ENCODE measurements around the gene COG2.
"Not testable (repeated sequence)": the region's sequence is repeated elsewhere in the genome, so short reads cannot be mapped to it uniquely, and the experiment has no call there.

COG2 gene

GRCh38 chr1:230680300-230681025, 38.2 kb downstream of the COG2 start:
- no peak for DNase-seq

GRCh38 chr1:230681599-230681998, 39.3 kb downstream of the COG2 start:
- DNase-seq: no peak

DNA sequence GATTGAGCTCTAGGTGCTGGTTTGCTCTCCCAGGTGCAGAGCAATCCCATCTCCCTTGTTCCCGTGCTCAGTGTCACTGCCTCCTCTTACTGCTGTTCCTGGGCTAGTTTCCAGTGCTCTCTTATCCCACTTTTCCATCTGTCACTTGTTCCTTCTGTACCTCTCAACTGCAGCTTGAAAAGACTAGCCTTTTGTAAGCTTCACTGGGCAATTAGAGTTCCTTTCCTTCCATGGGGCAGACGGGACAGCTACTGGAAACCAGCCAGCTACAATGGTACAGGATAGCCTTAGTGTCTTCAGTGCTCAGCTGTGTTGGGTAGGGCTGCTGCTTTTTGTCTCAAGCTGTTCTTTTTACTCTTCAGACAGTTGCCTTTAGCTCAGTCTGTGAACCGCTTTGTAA, 40.0 kb downstream of the COG2 start:
- DNase-seq: no peak

DNA sequence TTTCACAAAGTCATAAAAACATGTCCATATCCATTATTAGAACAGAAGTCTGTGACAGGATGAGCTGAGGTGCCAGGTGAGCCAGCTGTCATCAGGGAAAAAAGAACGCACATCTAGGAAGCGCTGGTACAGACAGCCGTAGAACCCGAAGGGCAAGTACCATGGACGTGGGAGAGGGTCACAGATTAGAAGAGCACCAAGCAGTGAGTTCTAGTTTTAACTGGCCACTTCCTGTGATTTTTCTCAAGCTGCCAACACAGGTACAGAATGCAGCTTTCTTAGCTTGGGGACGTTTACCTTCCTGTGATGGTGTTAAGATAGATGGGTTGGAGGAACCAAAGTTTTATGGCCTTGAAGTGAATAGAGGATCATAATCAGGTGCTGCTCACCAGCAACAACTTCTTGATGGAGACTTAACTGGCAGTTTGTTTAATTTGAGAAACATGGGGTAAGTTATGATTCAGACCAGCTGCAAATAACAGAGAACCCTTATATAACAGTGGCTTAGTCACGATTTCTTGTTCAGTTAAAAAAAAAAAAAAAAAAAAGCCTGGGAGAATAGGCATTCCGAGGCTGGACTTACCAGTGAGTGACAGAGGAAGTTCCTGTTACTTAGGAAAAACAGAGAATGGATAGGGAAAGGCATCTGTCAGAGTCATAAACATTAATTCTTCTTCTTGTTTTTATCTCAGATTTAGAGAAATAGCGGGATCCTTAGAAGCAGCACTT, 40.8 kb downstream of the COG2 start:
- no peak for DNase-seq

- DNase-seq: no peak
These were observed 41.9 kb downstream of the COG2 start for GRCh38 chr1:230684146-230684545.

DNA sequence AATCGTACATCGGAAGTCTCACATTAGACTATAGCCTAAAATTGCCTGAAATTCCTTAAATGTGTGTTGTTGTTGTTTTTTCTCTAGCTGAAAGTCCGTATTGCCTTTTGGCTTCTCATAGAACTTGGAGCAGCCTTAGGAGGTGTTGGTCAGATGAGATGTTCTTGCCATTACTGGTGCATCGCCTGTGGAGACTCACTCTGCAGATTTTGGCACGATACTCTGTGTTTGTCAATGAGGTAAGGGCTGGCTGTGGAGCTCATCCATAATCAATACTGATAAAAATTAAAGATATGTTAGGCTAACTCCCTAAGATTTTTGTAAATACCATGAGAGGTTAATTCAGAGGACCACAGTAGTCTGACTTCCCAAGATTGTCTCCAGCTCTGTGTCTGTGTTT, 42.7 kb downstream of the COG2 start:
- no peak for DNase-seq

- DNase-seq: no peak
These were observed 44.5 kb downstream of the COG2 start for GRCh38 chr1:230686747-230687146.

- no peak for DNase-seq
These were observed 47.8 kb downstream of the COG2 start for GRCh38 chr1:230690101-230690500.

DNA sequence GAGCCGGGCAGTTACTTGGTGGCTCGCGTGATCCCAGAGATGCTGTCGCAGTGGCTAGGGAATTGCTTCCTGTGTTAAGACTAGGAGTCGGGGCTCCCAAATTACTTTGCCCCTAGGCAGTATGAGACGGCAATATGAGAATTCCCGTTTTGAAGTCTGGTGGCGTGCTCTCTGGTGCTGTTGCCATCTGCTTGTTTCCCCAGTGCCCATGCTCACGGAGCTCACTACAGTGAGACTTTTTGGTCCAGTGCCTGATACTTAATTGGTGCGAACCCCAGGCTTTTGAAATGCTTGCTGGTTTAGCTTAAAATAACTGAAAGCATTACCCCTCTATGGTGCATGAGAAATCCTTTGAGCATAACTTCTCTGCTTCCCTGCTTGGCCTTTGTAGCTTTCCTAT, 49.3 kb downstream of the COG2 start:
- no peak for DNase-seq

- DNase-seq: no peak
These were observed 50.9 kb downstream of the COG2 start for GRCh38 chr1:230693221-230693620.

- no peak for DNase-seq
These were observed 51.5 kb downstream of the COG2 start for GRCh38 chr1:230693777-230694176.

DNA sequence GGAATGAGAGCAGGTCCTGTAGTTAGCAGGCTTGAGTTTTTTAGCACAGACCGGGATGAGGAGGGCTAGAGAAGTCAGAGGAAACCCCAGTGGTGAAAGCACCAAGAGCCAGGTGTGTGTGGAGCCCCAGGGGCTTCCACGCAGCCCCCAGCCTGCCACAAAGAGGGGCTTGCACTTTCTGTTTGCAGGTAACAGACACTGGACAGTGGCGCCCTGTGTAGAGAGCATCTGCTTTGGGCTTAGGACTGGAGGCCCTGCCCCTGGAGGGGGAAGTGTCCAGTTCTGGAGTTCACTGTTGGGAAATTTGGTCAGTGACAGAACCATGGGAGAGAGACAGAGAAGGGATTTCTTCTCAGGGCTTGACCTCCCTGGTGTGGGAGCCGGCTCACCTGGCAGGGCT, 52.2 kb downstream of the COG2 start:
- no peak for DNase-seq

DNA sequence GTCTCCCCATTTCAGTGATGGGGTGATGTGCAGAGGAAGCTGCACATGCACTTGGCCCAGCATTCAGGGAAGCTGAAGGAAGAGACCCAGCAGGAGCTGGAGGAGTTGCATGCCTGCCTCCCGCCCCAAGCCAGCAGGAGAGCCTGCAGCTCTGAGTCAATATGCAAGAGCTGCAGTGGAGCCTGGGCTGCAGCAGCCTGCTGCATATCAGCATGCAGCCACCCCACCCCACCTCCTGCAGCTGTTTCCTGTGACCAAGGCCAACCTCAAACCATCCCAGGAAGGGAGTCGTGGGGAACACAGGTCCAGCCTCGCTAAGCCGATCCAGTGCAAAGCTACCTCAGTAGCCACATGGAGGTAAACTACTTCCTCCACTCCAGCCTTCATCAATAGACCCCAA, 52.7 kb downstream of the COG2 start:
- DNase-seq: no peak

DNA sequence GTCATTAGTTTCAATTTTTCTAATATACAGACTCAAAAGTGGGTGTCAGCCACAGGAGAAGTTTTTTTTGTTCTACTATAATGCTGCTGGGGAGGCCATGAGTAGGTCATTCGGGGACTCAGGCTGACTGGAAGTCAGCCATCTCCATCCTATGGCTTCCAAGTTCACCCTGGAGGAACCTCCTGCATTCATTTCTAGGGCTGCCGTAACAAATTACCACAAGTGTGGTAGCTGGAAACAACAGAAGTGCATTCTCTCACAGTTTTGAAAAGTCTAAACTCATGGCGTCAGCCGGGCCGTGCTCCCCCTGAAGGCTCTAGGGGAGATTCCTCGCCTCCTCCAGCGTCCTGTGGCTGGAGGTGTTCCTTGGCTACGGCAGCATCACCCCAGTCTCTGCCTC, 53.9 kb downstream of the COG2 start:
- DNase-seq: no peak

DNA sequence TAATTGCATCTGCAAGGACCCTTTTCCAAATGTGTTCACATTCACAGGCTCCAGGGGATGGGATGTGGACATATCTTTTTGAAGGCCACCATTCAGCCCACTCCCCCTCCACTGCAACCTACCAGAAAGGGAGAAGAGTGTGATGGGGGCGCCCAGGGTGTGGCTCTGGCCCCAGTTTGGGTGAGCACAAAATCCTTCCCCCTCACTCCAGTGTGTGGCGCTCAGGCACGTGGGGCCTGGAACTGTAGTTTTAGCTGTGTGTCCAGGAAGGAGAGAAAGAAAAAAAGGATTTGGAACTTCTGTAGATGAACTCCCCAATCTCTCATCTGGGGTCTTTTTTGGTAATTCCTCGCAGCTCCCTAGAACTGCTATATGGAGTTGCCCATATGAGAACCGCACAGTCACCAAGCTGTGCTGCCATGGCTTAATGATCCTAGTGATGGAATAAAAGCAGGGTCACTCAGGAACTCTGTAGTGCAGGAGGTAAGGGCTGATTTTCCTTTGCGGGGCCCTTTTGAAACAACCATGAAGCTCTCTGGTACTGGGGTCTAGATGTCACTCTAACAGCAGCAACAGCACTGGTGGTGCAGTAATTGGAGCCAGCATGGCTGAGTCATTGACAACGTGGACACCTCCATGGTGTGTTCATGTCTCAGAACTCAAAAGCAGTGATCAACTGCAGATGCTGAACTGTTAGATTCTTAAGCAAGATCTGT, 54.6 kb downstream of the COG2 start:
- DNase-seq: no peak

DNA sequence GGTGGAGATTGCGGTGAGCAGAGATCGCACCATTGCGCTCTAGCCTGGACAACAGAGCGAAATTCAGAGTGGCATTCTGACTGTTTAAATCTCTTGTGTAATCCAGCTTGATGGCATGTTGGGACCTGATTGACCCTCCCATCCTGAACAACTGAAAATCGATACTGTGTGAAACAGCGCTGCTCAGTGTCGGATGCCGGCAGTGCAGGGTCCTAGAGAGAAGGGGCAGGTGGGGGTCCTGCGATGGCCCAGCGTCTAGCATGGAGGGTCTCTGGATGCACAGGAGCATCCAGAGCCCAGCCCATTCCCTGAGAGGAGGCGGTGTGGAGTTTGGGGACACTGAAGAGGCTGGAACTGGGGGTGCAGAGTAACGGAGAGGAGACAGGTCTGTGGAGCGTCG, 55.8 kb downstream of the COG2 start:
- DNase-seq: no peak

- DNase-seq: not testable (repeated sequence)
These were observed 56.7 kb downstream of the COG2 start for GRCh38 chr1:230698964-230699363.

- no peak for DNase-seq
These were observed 57.4 kb downstream of the COG2 start for GRCh38 chr1:230699716-230700115.

GRCh38 chr1:230700132-230700531, 57.9 kb downstream of the COG2 start:
- DNase-seq: no peak

DNA sequence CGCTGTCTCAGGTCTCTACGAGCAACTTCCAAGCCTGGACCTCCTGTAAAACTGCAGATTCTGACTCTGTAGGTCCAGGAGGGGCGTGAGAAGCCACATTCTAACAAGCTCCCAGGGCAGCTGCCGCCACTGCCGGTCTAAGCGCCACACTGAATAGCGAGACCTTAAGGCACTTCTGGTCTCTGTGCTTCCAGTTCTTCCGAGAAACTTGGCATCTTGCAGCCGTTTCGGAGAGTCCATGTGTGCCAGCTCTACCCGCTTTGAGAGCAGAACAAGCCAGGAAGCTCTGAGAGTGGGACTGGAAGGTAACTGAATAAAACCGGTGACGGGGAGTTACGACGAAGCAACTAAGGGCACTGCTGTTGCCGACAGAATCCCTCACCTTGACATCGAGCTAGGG, 59.2 kb downstream of the COG2 start:
- no peak for DNase-seq

GRCh38 chr1:230701895-230702768, 59.9 kb downstream of the COG2 start:
- DNase-seq: no peak

- no peak for DNase-seq
These were observed 60.8 kb downstream of the COG2 start for GRCh38 chr1:230702934-230703678.

All from activated CD4-positive, alpha-beta T cell treated with anti-CD3 and anti-CD28 coated beads, Interleukin-2, amount 50 U/mL, for 48 hours (primary cell).